GM12878 (cell line): Measurements from ENCODE around the gene ADAD1. TPM values are rescaled to one million over a fixed set of nuclear protein-coding genes. Genes with fewer than 3 reads are reported as not detected.

Source experiments
- ATAC-seq: fragments of 200-7000 bp; cut with Tn5 transposase; 3 replicates; pipeline ENCODE4 v1.9.1; 2020; ENCODE audit warnings: mild to moderate bottlenecking, moderate library complexity
- BruUV-seq: library from RNA; stranded (reverse); fragments of 400-500 nt; replicated peaks from 2 replicates; lab custom pipeline; 2021; lab: Mats Ljungman, UMichigan
- CTCF ChIA-PET: fragments of 300-600 bp; sonication (Branson Sonifier 250); formaldehyde crosslinking; extraction: SDS; loops from one replicate; lab custom pipeline; 2021; ENCODE audit warnings: inconsistent platforms; lab: Yijun Ruan, JAX
- POLR2A ChIA-PET: fragments of 350-600 bp; formaldehyde crosslinking; extraction: SDS; loops from one replicate; lab custom pipeline; 2021; ENCODE audit warnings: inconsistent platforms; lab: Charles Lee
- RAD21 ChIA-PET: fragments of 300-600 bp; sonication (Branson Sonifier 250); formaldehyde crosslinking; loops from one replicate; lab custom pipeline; 2023; ENCODE audit warnings: antibody characterized with exemption; ENCODE audit not compliant: unreplicated experiment; lab: Charles Lee
- SMC1A ChIA-PET: fragments of 300-600 bp; sonication (Branson Sonifier 250); formaldehyde crosslinking; loops from one replicate; lab custom pipeline; 2023; ENCODE audit not compliant: unreplicated experiment, uncharacterized antibody; lab: Charles Lee
- DNase-seq: peaks from one replicate; pipeline ENCODE4 v3.0.0-alpha.2; 2011; ENCODE audit warnings: low read depth, low spot score
- FAIRE-seq: peaks from 3 replicates; lab custom pipeline; 2011; peaks lifted over from hg19 to GRCh38; lab: Jason Lieb, UNC
- H2AFZ ChIP-seq: 2 replicates; pipeline ENCODE4 v1.6.0; 2011; ENCODE audit warnings: low read depth, low read length, control low read depth; ENCODE audit not compliant: control insufficient read depth
- H3K27ac ChIP-seq: 2 replicates; pipeline ENCODE4 v1.5.1; 2011; ENCODE audit warnings: control low read depth; ENCODE audit not compliant: control insufficient read depth, insufficient read depth
- H3K27me3 ChIP-seq, 2 experiments: replicated peaks in 1 of 2; 2 replicates each; pipeline versions ENCODE4 v1.6.0 to v1.6.1; 2011; ENCODE audit warnings: low read length in 1 of 2; ENCODE audit not compliant: control insufficient read depth in 2 of 2, insufficient read depth in 2 of 2
- H3K36me3 ChIP-seq, 2 experiments: 2 replicates each; pipeline ENCODE4 v1.5.1; 2011; ENCODE audit warnings: low read length in 1 of 2; ENCODE audit not compliant: control insufficient read depth in 2 of 2, insufficient read depth in 2 of 2
- H3K4me1 ChIP-seq: 2 replicates; pipeline ENCODE4 v1.6.1; 2011; ENCODE audit warnings: mild to moderate bottlenecking, low read length, moderate library complexity, mixed read lengths; ENCODE audit not compliant: control insufficient read depth, insufficient read depth
- H3K4me2 ChIP-seq: 2 replicates; pipeline ENCODE4 v1.6.0; 2011; ENCODE audit warnings: control low read depth; ENCODE audit not compliant: control insufficient read depth, insufficient read depth
- H3K4me3 ChIP-seq: fragments of 200-600 bp; sonication (generic); 2 replicates; pipeline ENCODE4 v1.5.1; 2016
- H3K79me2 ChIP-seq: 2 replicates; pipeline ENCODE4 v1.6.0; 2011; ENCODE audit warnings: low read length; ENCODE audit not compliant: control insufficient read depth, insufficient read depth
- H3K9ac ChIP-seq: 2 replicates; pipeline ENCODE4 v1.8.0; 2011; ENCODE audit warnings: low read length, control low read depth, mixed read lengths; ENCODE audit not compliant: control insufficient read depth, insufficient read depth
- H3K9me3 ChIP-seq: replicated peaks from 3 replicates; pipeline ENCODE4 v1.5.1; 2011; ENCODE audit warnings: mild to moderate bottlenecking, low read length; ENCODE audit not compliant: control insufficient read depth, insufficient read depth
- H4K20me1 ChIP-seq: 2 replicates; pipeline ENCODE4 v1.6.0; 2011; ENCODE audit not compliant: control insufficient read depth, insufficient read depth
- BRCA1 ChIP-seq: IDR thresholded peaks from 2 replicates; pipeline ENCODE4 v1.6.1; 2011; ENCODE audit warnings: low read depth, low read length, improper control_type of control experiment
- CBX5 ChIP-seq: sonication (generic); IDR thresholded peaks from 2 replicates; pipeline ENCODE4 v1.6.1; 2016; ENCODE audit warnings: low read depth, moderate library complexity, mild to moderate bottlenecking, inconsistent platforms
- CHD1 ChIP-seq: IDR thresholded peaks from 2 replicates; pipeline ENCODE4 v1.6.1; 2012; ENCODE audit warnings: low read depth, low read length, improper control_type of control experiment
- CHD2 ChIP-seq: IDR thresholded peaks from 2 replicates; pipeline ENCODE4 v1.6.1; 2011; ENCODE audit warnings: low read depth, low read length, improper control_type of control experiment, borderline replicate concordance
- E2F4 ChIP-seq: IDR thresholded peaks from 2 replicates; pipeline ENCODE4 v1.6.1; 2012; ENCODE audit warnings: low read depth, low read length, improper control_type of control experiment
- IRF5 ChIP-seq: fragments of 450-650 bp; IDR thresholded peaks from 2 replicates; pipeline ENCODE4 v1.6.1; 2017; ENCODE audit warnings: borderline replicate concordance
- KDM1A ChIP-seq: fragments of 200-600 bp; sonication (generic); IDR thresholded peaks from 2 replicates; pipeline ENCODE4 v1.6.1; 2016; ENCODE audit warnings: borderline replicate concordance
- MTA3 ChIP-seq: IDR thresholded peaks from 2 replicates; pipeline ENCODE4 v1.6.1; 2012; ENCODE audit warnings: low read length, inconsistent platforms, borderline replicate concordance
- NFIC ChIP-seq: IDR thresholded peaks from 2 replicates; pipeline ENCODE4 v1.6.1; 2012; ENCODE audit warnings: low read depth, mild to moderate bottlenecking, inconsistent platforms, low read length, moderate library complexity
- NFYA ChIP-seq: IDR thresholded peaks from 2 replicates; pipeline ENCODE4 v1.6.1; 2011; ENCODE audit warnings: low read depth, mild to moderate bottlenecking, low read length, improper control_type of control experiment, borderline replicate concordance
- NR2C1 ChIP-seq: fragments of 450-650 bp; IDR thresholded peaks from 2 replicates; pipeline ENCODE4 v1.6.1; 2017; ENCODE audit warnings: antibody characterized with exemption, mild to moderate bottlenecking, moderate library complexity
- NR2C2 ChIP-seq: IDR thresholded peaks from 2 replicates; pipeline ENCODE4 v1.6.1; 2011; ENCODE audit warnings: borderline replicate concordance, low read depth; ENCODE audit not compliant: control insufficient read depth, insufficient read length
- NRF1 ChIP-seq: conservative IDR thresholded peaks from 2 replicates; pipeline ENCODE4 v1.6.1; 2011; ENCODE audit warnings: mild to moderate bottlenecking, low read depth, low read length, improper control_type of control experiment
- RFX5 ChIP-seq: IDR thresholded peaks from 2 replicates; pipeline ENCODE4 v1.6.1; 2011; ENCODE audit warnings: low read depth, low read length, improper control_type of control experiment
- SIX5 ChIP-seq: IDR thresholded peaks from 2 replicates; pipeline ENCODE4 v1.6.1; 2011; ENCODE audit warnings: mild to moderate bottlenecking, low read depth, low read length, moderate library complexity; ENCODE audit not compliant: severe bottlenecking
- SP1 ChIP-seq: IDR thresholded peaks from one replicate; pipeline ENCODE4 v1.6.1; 2011; ENCODE audit warnings: low read depth, low read length
- SRF ChIP-seq, 2 experiments: IDR thresholded peaks; 2 replicates each; pipeline ENCODE4 v1.6.1; 2011; ENCODE audit warnings: low read depth in 2 of 2, low read length in 2 of 2, mild to moderate bottlenecking in 1 of 2, moderate library complexity in 1 of 2
- TCF7 ChIP-seq: IDR thresholded peaks from 2 replicates; pipeline ENCODE4 v1.6.1; 2014; ENCODE audit warnings: antibody characterized with exemption, borderline replicate concordance
- ZNF592 ChIP-seq: fragments of 450-650 bp; IDR thresholded peaks from 2 replicates; pipeline ENCODE4 v1.6.1; 2017; ENCODE audit warnings: mild to moderate bottlenecking, moderate library complexity
- WGBS: methylation state at CpG from one replicate; pipeline ENCODE4 v1.1.6; 2016; ENCODE audit warnings: low lambda C conversion rate; ENCODE audit not compliant: insufficient replicate concordance, insufficient coverage; ENCODE audit errors: missing lambda C conversion rate; 5-methylcytosine and 5-hydroxymethylcytosine counted together
- in situ Hi-C: fragments of 300-500 bp; cut with MboI; formaldehyde crosslinking; loops from 9 replicates; pipeline ENCODE4 v1.14.3; 2018; ENCODE audit warnings: mixed read lengths
- intact Hi-C: fragments of 100-400 bp; cut with micrococcal nuclease; formaldehyde crosslinking; loops from one replicate; pipeline ENCODE4 v1.14.2; 2022; ENCODE audit not compliant: unreplicated experiment
- polyA plus RNA-seq, 11 experiments: library from polyadenylated mRNA; depleted of rRNA in 4 of 11; unstranded in 6 of 11; stranded (reverse) in 5 of 11; fragments of >200 nt; fragmentation: Nextera tagmentation in 4 of 11; fragmentation: Illumina TruSeq in 1 of 11; extraction: Ambion mirVana in 4 of 11; extraction: Trizol in 1 of 11; gene quantifications; 1 replicate in 1 of 11; 2 replicates in 10 of 11; pipeline versions ENCODE4 v1.2.1 to v1.2.3, GENCODE V29; 2011 to 2016; ENCODE audit warnings: inconsistent platforms in 2 of 11, missing spikeins in 2 of 11, low read depth in 1 of 11
- total RNA-seq, 4 experiments: library from RNA; depleted of rRNA in 3 of 4; stranded (reverse); fragments of >200 nt in 3 of 4; fragmentation: Illumina TruSeq in 1 of 4; extraction: Trizol in 1 of 4; gene quantifications; 2 replicates each; pipeline versions ENCODE4 v1.2.1 to v1.2.3, GENCODE V29; 2013 to 2021

Gene ADAD1
- total and polyA plus RNA-seq, 10 of the 15 experiments (the other 5 are each of a cell fraction or from before 2014, with no cell fraction given): not detected

GRCh38 chr4:122379239-122379638 lies 428 bp downstream of the ADAD1 start:
- Histone ChIP-seq H3K4me2 (no peak overlapping the region), H3K27ac (no peak overlapping the region), H4K20me1 (no peaks in the 10 kb centered on the region), H2AFZ (no peak overlapping the region), H3K36me3 (no peaks in the 10 kb centered on the region), H3K27me3 (no peaks in the 10 kb centered on the region; a peak in 1 of 4 replicates), H3K4me1 (no peaks in the 10 kb centered on the region), H3K79me2 (no peaks in the 10 kb centered on the region), H3K9ac (no peak overlapping the region), H3K4me3 (no peak overlapping the region), H3K9me3 (no peaks in the 10 kb centered on the region)
- POLR2A ChIA-PET: no interaction called here
- intact Hi-C loops: no loop called here
- SMC1A ChIA-PET: no interaction called here
- no peak for TF ChIP-seq NR2C1
- TF ChIP-seq KDM1A: no peak
- no peak for TF ChIP-seq CHD1
- TF ChIP-seq BRCA1: no peak
- TF ChIP-seq SP1: no peak
- no peak for TF ChIP-seq IRF5
- TF ChIP-seq ZNF592: no peak
- TF ChIP-seq TCF7: no peak
- TF ChIP-seq CHD2: no peak
- TF ChIP-seq NFIC: no peak
- no peak for TF ChIP-seq MTA3
- no peak for TF ChIP-seq CBX5
- TF ChIP-seq SIX5: no peak
- no peak for TF ChIP-seq NRF1
- no peak for TF ChIP-seq RFX5
- no peak for TF ChIP-seq E2F4
- no peak for TF ChIP-seq SRF (IDR thresholded peaks at IDR 0.05; ENCODE audit: low read depth in 2 of 2, low read length in 2 of 2)
- TF ChIP-seq NR2C2: no peak
- no peak for TF ChIP-seq NFYA
- no peak for ATAC-seq
- 92% methylated on average over 33 of the region's 44 CpGs for WGBS
- DNase-seq: no peak
- FAIRE-seq: no peak
- CTCF ChIA-PET: no interaction called here
- RAD21 ChIA-PET: no interaction called here
- no TSS peak for BruUV-seq
- in situ Hi-C loops: no loop called here
